SW 1271 (cell line): ENCODE results near the gene SOHLH1.

Experiments
- DNase-seq, 2 experiments: peaks; one replicate each; lab custom pipeline; 2025; lab: John Stamatoyannopoulos, UW

SOHLH1 gene

GRCh38 chr9:135701959-135702721 lies 2.9 kb upstream of the SOHLH1 start, which contains the start of gene KCNT1:
KCNT1 (plus strand) TSS chr9:135702185; CDS start chr9:135702259, 74 bp downstream.
- peak in 1 of 2 experiments; percentile 29 for DNase-seq

- DNase-seq: no peak
Measured at GRCh38 chr9:135701067-135701958, 2.0 kb upstream of the SOHLH1 start.

GRCh38 chr9:135700525-135700924 lies 1.2 kb upstream of the SOHLH1 start:
- DNase-seq: no peak

- DNase-seq: no peak
Measured at GRCh38 chr9:135698767-135699166, 514 bp downstream of the SOHLH1 start.

GRCh38 chr9:135698236-135698635 lies 1.0 kb downstream of the SOHLH1 start:
- no peak for DNase-seq

- no peak for DNase-seq
Measured at GRCh38 chr9:135697226-135697625, 2.1 kb downstream of the SOHLH1 start.

- DNase-seq: no peak
Measured at GRCh38 chr9:135696446-135696845, 2.8 kb downstream of the SOHLH1 start.

- DNase-seq: no peak
Measured at GRCh38 chr9:135695642-135696041, 3.6 kb downstream of the SOHLH1 start.

- DNase-seq: no peak
Measured at GRCh38 chr9:135695036-135695435, 4.2 kb downstream of the SOHLH1 start.

- no peak for DNase-seq
Measured at GRCh38 chr9:135694414-135694813, 4.9 kb downstream of the SOHLH1 start.

- DNase-seq: no peak
Measured at GRCh38 chr9:135693771-135694170, 5.5 kb downstream of the SOHLH1 start.

- DNase-seq: no peak
Measured at GRCh38 chr9:135693265-135693664, 6.0 kb downstream of the SOHLH1 start.

- no peak for DNase-seq
Measured at GRCh38 chr9:135692410-135692809, 6.9 kb downstream of the SOHLH1 start.

- no peak for DNase-seq
Measured at GRCh38 chr9:135690836-135691570, 8.3 kb downstream of the SOHLH1 start.

GRCh38 chr9:135689011-135689410 lies 10.3 kb downstream of the SOHLH1 start:
- no peak for DNase-seq

- DNase-seq: no peak
Measured at GRCh38 chr9:135687216-135687615, 12.1 kb downstream of the SOHLH1 start.

- DNase-seq: no peak
Measured at GRCh38 chr9:135684691-135685090, 14.6 kb downstream of the SOHLH1 start.

- DNase-seq: no peak
Measured at GRCh38 chr9:135683401-135684034, 15.8 kb downstream of the SOHLH1 start.

- DNase-seq: no peak
Measured at GRCh38 chr9:135681161-135681560, 18.1 kb downstream of the SOHLH1 start.

GRCh38 chr9:135680056-135680455 lies 19.2 kb downstream of the SOHLH1 start:
- DNase-seq: no peak

GRCh38 chr9:135678236-135679017 lies 20.9 kb downstream of the SOHLH1 start:
- DNase-seq: no peak
